ENCODE measurements around the gene ACKR2.

The ACKR2 gene

GRCh38 chr3:42809202-42809601 is at the start of gene ACKR2:
Gene ACKR2 (plus strand): TSS chr3:42809445. CDS start chr3:42864503, 55,058 bp downstream.
- DNase-seq (ENCODE audit: low read depth, low spot score), result no peak

- no peak for DNase-seq (ENCODE audit: low read depth, low spot score)
These were observed 47.1 kb upstream of the ACKR2 start for GRCh38 chr3:42762046-42762724.

- DNase-seq (ENCODE audit: low read depth, low spot score), result no peak
These were observed 46.2 kb upstream of the ACKR2 start for GRCh38 chr3:42763021-42763420.

- no peak for DNase-seq (ENCODE audit: low read depth, low spot score)
These were observed 45.1 kb upstream of the ACKR2 start for GRCh38 chr3:42764115-42764514.

GRCh38 chr3:42764561-42765295 is 44.5 kb upstream of the ACKR2 start:
- no peak for DNase-seq (ENCODE audit: low read depth, low spot score)

GRCh38 chr3:42769477-42770131 is 39.6 kb upstream of the ACKR2 start:
- DNase-seq (ENCODE audit: low read depth, low spot score), result no peak

GRCh38 chr3:42771271-42771670 is 38.0 kb upstream of the ACKR2 start:
- no peak for DNase-seq (ENCODE audit: low read depth, low spot score)

GRCh38 chr3:42772670-42773408 is 36.4 kb upstream of the ACKR2 start, which contains the start of gene CCDC13:
Gene CCDC13 (minus strand): TSS chr3:42773253. CDS start chr3:42758345, 14,908 bp downstream.
- DNase-seq (ENCODE audit: low read depth, low spot score), result peak; percentile 65

GRCh38 chr3:42773409-42773751 is 35.9 kb upstream of the ACKR2 start:
- DNase-seq (ENCODE audit: low read depth, low spot score), result no peak

GRCh38 chr3:42778644-42779043 is 30.6 kb upstream of the ACKR2 start:
- DNase-seq (ENCODE audit: low read depth, low spot score), result no peak

GRCh38 chr3:42780398-42780797 is 28.8 kb upstream of the ACKR2 start:
- no peak for DNase-seq (ENCODE audit: low read depth, low spot score)

GRCh38 chr3:42780892-42781700 is 28.1 kb upstream of the ACKR2 start:
- peak; percentile 39 for DNase-seq (ENCODE audit: low read depth, low spot score)

- DNase-seq (ENCODE audit: low read depth, low spot score), result no peak
These were observed 23.0 kb upstream of the ACKR2 start for GRCh38 chr3:42786212-42786611.

- no peak for DNase-seq (ENCODE audit: low read depth, low spot score)
These were observed 22.6 kb upstream of the ACKR2 start for GRCh38 chr3:42786631-42787030.

- DNase-seq (ENCODE audit: low read depth, low spot score), result no peak
These were observed 18.5 kb upstream of the ACKR2 start for GRCh38 chr3:42790714-42791229.

GRCh38 chr3:42795621-42796181 is 13.5 kb upstream of the ACKR2 start:
- no peak for DNase-seq (ENCODE audit: low read depth, low spot score)

GRCh38 chr3:42796332-42796885 is 12.8 kb upstream of the ACKR2 start:
- no peak for DNase-seq (ENCODE audit: low read depth, low spot score)

- no peak for DNase-seq (ENCODE audit: low read depth, low spot score)
These were observed 9.9 kb upstream of the ACKR2 start for GRCh38 chr3:42799376-42799775.

GRCh38 chr3:42800251-42800650 is 9.0 kb upstream of the ACKR2 start:
- DNase-seq (ENCODE audit: low read depth, low spot score), result no peak

- no peak for DNase-seq (ENCODE audit: low read depth, low spot score)
These were observed 8.1 kb upstream of the ACKR2 start for GRCh38 chr3:42801048-42801620.
